OCI-LY3 (cell line): Measurements from ENCODE around the gene MAP1B.

ENCODE experiments used
- EZH2phosphoT487 ChIP-seq: fragments of 200-600 bp; shearing (Covaris generic); IDR thresholded peaks from 2 replicates; pipeline ENCODE4 v1.6.1; 2018; ENCODE audit warnings: antibody characterized with exemption, mixed run types, low read depth
- TF ChIP-seq, protein P1 (sequence below): fragments of 200-600, 300-600 bp; sonication (generic); IDR thresholded peaks from 2 replicates; pipeline ENCODE4 v1.5.1; 2014; ENCODE audit warnings: antibody characterized with exemption, low read length, low read depth

DNA sequence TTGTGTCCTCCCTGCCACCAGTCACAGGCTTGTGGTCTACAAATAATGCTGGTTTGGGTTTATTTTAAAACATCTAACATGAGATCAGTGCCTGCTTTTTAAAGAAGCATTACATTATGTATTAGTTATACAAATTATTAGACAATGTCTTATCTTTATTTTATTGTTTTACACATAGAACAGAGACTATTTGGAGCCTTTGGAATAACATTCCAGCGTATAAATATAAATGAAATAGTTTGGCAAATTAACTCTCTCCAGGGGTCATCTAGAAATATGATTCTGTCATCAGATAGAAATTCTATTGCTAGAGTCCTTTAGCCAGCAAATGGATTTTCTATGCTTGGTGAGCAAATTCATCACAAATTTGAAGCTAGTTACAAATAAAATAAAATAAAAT is 22.4 kb downstream of the MAP1B start:
- TF ChIP-seq, protein P1, sequence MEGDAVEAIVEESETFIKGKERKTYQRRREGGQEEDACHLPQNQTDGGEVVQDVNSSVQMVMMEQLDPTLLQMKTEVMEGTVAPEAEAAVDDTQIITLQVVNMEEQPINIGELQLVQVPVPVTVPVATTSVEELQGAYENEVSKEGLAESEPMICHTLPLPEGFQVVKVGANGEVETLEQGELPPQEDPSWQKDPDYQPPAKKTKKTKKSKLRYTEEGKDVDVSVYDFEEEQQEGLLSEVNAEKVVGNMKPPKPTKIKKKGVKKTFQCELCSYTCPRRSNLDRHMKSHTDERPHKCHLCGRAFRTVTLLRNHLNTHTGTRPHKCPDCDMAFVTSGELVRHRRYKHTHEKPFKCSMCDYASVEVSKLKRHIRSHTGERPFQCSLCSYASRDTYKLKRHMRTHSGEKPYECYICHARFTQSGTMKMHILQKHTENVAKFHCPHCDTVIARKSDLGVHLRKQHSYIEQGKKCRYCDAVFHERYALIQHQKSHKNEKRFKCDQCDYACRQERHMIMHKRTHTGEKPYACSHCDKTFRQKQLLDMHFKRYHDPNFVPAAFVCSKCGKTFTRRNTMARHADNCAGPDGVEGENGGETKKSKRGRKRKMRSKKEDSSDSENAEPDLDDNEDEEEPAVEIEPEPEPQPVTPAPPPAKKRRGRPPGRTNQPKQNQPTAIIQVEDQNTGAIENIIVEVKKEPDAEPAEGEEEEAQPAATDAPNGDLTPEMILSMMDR = no peak
- TF ChIP-seq EZH2phosphoT487 = no peak
